ENCODE data around the gene ATP6V0E1.

GRCh38 chr5:173010021-173010420, 26.4 kb downstream of the ATP6V0E1 start:
- TF ChIP-seq CTCF (IDR thresholded peaks at IDR 0.05; ENCODE audit: low read depth, low read length) (no peak), EZH2phosphoT487 (IDR thresholded peaks at IDR 0.05; ENCODE audit: low read depth) (no peak)

Measured in OCI-LY3 (cell line).